ENCODE results near the gene PTCH1. TPM values are rescaled to one million over a fixed set of nuclear protein-coding genes. Genes with fewer than 3 reads are reported as not detected.

Gene PTCH1
- total RNA-seq, 1 experiment from 2014 or later, result 7.6 TPM

DNA sequence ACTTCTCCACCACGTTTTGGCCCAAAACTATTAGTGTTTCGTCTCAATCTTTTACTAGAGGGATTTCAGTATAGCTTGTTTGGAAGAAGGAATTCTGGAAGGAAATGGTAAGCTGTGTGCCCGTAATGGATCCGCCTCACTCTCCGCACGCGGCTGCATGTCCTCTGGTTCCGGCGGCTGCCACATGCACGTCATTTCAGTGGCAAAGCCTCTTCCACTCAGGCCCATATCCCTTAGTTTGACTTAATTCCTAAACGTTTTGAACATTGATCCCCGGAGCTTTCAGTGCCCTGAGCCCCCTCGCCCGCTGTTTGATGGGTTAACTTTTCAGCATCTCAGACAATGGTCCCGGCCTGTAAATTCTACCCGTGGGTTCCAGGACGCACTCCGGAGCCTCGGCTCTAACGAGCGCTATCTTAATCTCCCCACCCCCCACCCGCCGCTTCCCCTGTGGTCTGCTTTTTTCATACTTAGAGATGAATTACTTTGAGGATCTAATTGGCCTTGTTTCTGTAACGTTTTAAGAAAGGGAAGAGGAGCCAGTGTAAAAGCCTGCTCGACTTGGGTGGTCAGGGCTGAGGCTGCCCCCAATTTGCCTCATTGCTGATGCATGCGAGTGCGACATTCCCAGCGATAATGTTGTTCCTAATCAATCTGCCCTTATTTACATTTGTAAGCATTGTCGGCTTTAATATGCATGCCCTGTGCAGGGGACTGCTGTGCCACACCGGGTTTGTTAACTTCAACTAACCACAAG is 4.6 kb downstream of the PTCH1 start:
- H3K4me1 Mint-ChIP-seq (ENCODE audit: low read depth, unreplicated experiment), result peaks cover 9% of the 10 kb centered on the region
- CTCF ChIA-PET, result no interaction called here
- H3K9me3 Mint-ChIP-seq (ENCODE audit: low read depth, unreplicated experiment), result no peaks in the 10 kb centered on the region
- no peak for DNase-seq
- H3K27me3 Mint-ChIP-seq (ENCODE audit: unreplicated experiment), result peaks cover 13% of the 10 kb centered on the region
- peak overlapping the region; percentile 88 for H3K4me3 Mint-ChIP-seq (ENCODE audit: low read depth, unreplicated experiment)
- H3K36me3 Mint-ChIP-seq (ENCODE audit: insufficient read depth, unreplicated experiment), result peaks cover 55% of the 10 kb centered on the region
- no TSS peak for BruUV-seq (replicated peaks)
- TF ChIP-seq, protein P1, sequence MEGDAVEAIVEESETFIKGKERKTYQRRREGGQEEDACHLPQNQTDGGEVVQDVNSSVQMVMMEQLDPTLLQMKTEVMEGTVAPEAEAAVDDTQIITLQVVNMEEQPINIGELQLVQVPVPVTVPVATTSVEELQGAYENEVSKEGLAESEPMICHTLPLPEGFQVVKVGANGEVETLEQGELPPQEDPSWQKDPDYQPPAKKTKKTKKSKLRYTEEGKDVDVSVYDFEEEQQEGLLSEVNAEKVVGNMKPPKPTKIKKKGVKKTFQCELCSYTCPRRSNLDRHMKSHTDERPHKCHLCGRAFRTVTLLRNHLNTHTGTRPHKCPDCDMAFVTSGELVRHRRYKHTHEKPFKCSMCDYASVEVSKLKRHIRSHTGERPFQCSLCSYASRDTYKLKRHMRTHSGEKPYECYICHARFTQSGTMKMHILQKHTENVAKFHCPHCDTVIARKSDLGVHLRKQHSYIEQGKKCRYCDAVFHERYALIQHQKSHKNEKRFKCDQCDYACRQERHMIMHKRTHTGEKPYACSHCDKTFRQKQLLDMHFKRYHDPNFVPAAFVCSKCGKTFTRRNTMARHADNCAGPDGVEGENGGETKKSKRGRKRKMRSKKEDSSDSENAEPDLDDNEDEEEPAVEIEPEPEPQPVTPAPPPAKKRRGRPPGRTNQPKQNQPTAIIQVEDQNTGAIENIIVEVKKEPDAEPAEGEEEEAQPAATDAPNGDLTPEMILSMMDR (IDR thresholded peaks at IDR 0.05; ENCODE audit: unreplicated experiment), result no peak
- H3K27ac Mint-ChIP-seq (ENCODE audit: unreplicated experiment), result no peak overlapping the region
- intact Hi-C loops (cut with micrococcal nuclease; ENCODE audit: unreplicated experiment), result no loop called here

DNA sequence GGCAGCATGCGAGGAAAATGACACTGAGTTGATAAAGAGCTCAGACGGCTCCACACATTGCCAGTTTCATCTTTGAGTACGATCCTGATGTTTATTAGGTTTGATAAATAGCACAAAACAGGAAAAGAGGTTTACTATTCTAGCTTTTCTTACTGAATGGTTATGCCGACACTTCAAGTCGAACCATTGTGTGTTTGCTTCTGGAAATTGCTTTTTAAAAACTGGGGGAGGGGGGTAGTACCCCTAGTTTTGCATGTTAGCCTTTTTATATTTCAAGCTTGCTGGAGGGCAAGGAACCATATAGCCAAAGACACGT is 5.2 kb downstream of the PTCH1 start:
- TF ChIP-seq, protein P1 (IDR thresholded peaks at IDR 0.05; ENCODE audit: unreplicated experiment), result no peak
- no peaks in the 10 kb centered on the region for H3K9me3 Mint-ChIP-seq (ENCODE audit: low read depth, unreplicated experiment)
- peak overlapping the region; percentile 88 for H3K4me3 Mint-ChIP-seq (ENCODE audit: low read depth, unreplicated experiment)
- peaks cover 55% of the 10 kb centered on the region for H3K36me3 Mint-ChIP-seq (ENCODE audit: insufficient read depth, unreplicated experiment)
- CTCF ChIA-PET, result interaction anchor here (0.6 kb wide), 1 partner anchor 246 kb away, joined by 6 read pairs; no protein-coding TSS in a partner anchor
- H3K4me1 Mint-ChIP-seq (ENCODE audit: low read depth, unreplicated experiment), result peaks cover 9% of the 10 kb centered on the region
- peaks cover 8% of the 10 kb centered on the region for H3K27me3 Mint-ChIP-seq (ENCODE audit: unreplicated experiment)
- H3K27ac Mint-ChIP-seq (ENCODE audit: unreplicated experiment), result peak overlapping the region; percentile 44
- BruUV-seq (replicated peaks), result no TSS peak
- intact Hi-C loops (cut with micrococcal nuclease; ENCODE audit: unreplicated experiment), result no loop called here
- no peak for DNase-seq

DNA sequence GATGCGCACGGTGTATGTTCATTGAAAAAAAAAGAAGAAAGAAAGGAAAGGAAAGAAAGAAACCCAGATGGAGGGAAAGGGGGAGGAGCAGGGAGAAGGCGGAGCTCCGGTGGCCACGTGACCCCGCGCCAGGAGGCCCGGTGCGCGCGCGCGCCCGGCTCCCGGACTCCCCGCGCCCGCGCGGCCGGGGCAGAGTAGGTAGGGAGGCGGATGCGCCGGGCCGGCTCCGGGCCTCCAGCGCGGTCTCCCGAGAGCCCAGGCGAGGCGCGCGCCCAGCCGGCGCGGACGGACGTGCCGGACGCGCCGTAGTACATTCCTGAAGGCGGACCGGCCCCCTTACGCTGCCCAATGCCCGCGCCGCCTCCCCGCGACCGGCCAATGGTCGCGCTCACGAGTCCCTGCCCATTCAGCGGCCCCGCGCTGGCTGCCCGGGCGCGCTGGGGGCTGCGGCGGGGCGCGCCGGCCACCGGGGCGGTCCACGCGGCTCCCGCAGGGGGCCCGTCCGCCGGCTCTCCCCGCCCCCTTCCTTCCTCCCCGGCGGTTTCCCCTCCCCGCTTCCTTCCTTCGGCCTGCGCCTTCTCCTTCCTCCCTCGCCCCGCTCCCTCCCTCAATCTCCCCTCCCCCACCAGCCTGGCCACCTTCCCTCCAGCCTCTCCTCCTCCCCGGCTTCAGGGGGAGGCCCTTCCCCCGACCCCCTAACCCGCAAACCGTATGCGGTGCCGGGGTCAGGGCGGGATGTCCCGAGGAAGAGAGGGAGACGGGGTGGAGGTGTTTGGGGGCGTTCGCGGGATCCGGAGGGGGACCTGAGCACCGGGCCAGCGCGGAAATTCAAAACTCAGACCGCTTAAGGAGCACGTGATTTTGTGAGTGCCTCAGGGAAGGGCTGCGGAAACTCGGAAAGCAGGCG is 5.8 kb downstream of the PTCH1 start:
- peak overlapping the region; percentile 88 for H3K4me3 Mint-ChIP-seq (ENCODE audit: low read depth, unreplicated experiment)
- CTCF ChIA-PET, result interaction anchor here (0.6 kb wide), 1 partner anchor 246 kb away, joined by 6 read pairs; no protein-coding TSS in a partner anchor
- intact Hi-C loops (cut with micrococcal nuclease; ENCODE audit: unreplicated experiment), result no loop called here
- TF ChIP-seq, protein P1 (IDR thresholded peaks at IDR 0.05; ENCODE audit: unreplicated experiment), result no peak
- H3K36me3 Mint-ChIP-seq (ENCODE audit: insufficient read depth, unreplicated experiment), result peaks cover 57% of the 10 kb centered on the region
- DNase-seq, result peak; percentile 91
- BruUV-seq (replicated peaks), result no TSS peak
- peaks cover 1% of the 10 kb centered on the region for H3K27me3 Mint-ChIP-seq (ENCODE audit: unreplicated experiment)
- peaks cover 9% of the 10 kb centered on the region for H3K4me1 Mint-ChIP-seq (ENCODE audit: low read depth, unreplicated experiment)
- peak overlapping the region; percentile 44 for H3K27ac Mint-ChIP-seq (ENCODE audit: unreplicated experiment)
- no peaks in the 10 kb centered on the region for H3K9me3 Mint-ChIP-seq (ENCODE audit: low read depth, unreplicated experiment)

DNA sequence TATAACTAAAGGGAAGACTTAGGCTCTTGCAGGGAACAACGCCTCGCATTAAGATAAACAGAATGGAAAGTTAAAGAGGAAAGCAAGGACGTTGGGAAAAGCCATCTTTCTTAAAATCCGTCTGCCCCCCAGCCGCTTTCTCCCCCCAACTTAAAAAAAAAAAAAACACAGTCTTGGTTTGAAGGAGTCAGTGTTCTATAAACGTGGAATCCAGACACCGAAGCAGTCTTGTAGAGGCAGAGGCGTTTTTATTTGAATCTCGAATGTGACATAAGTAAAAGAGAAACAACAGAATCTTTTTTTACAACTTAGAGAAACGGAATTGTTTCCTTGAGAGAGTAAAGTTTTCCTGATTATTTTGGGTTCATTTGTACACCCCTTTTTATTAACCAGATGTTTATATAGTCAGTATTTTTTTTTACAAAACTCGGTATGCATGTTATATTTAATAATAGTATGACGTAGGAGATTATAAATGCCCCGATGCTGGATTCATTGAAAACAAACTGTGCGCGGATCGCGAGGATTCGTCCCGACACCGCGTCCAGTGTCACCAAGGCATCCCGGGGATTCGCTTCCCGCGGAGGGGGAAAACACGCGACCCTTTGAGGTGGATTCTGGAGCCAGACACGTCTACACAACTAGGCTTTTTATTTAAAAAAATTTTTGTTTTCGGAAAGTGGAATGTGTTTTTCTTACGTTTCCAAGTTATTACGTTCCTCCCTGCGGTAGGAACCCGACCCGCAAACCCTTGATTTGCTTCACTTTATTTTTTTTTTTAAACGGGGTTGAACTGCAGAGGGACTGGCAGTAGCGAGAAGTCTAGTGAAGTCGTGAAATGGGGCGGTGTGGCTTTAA is 6.7 kb downstream of the PTCH1 start:
- Mint-ChIP-seq H3K36me3 (ENCODE audit: insufficient read depth, unreplicated experiment) (peaks cover 64% of the 10 kb centered on the region), H3K4me1 (ENCODE audit: low read depth, unreplicated experiment) (peaks cover 9% of the 10 kb centered on the region), H3K9me3 (ENCODE audit: low read depth, unreplicated experiment) (no peaks in the 10 kb centered on the region), H3K27ac (ENCODE audit: unreplicated experiment) (peak overlapping the region; percentile 68), H3K27me3 (ENCODE audit: unreplicated experiment) (no peaks in the 10 kb centered on the region), H3K4me3 (ENCODE audit: low read depth, unreplicated experiment) (peak overlapping the region; percentile 88)
- TF ChIP-seq, protein P1 (IDR thresholded peaks at IDR 0.05; ENCODE audit: unreplicated experiment), result no peak
- CTCF ChIA-PET, result interaction anchor here (0.8 kb wide), 1 partner anchor 158 kb away, joined by 3 read pairs; no protein-coding TSS in a partner anchor
- intact Hi-C loops (cut with micrococcal nuclease; ENCODE audit: unreplicated experiment), result no loop called here
- no TSS peak for BruUV-seq (replicated peaks)
- DNase-seq, result no peak
